GM21717 (cell line): Measurements from ENCODE around the gene SEMA4A.
"Not testable (repeated sequence)": the region's sequence is repeated elsewhere in the genome, so short reads cannot be mapped to it uniquely, and the experiment has no call there.

Source experiments
- ATAC-seq: cut with Tn5 transposase; IDR thresholded peaks from one replicate; pipeline ENCODE4 v1.9.1; 2021; ENCODE audit warnings: mild to moderate bottlenecking, moderate library complexity; ENCODE audit not compliant: unreplicated experiment

The SEMA4A gene

GRCh38 chr1:156153362-156153761, at the start of gene SEMA4A:
TSS of gene SEMA4A (plus strand) at chr1:156153585. CDS start at chr1:156154579, 994 bp downstream.
- no peak for ATAC-seq

DNA sequence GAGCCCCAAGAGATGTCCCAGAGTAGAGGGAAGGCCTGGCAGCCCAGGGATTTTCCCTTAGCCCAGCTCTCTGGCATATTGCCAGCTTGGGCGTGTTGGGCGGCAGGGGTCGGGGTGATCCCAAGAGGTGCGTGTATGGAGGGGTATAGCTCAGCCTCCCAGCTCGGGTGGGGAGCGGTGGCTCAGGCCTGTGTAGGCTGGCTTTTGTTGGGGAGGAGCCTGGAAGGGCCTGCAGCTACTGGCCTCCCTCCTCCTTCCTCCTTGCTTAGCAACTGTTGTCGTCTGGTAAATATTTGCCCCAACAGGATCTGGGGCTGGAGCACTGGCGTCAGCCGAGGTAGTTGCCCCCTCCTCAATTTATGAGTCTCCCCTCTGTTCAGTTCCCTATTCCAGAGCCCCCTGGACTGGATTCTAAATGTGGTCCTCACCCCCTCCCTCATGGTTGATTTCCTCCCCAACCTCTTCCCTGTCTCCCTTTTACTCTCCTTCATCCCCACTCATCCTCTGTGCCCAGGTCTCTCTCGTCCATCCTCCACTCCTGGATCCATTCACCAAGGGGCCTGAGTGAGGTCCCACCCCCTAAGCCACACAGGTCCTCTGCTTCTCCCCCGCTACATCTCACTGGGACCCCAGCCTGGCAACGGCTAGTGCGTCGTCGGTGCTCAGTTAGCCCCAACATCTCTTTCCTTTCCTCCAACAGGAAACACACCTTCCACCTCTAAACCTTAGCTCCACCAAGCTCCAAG, 49.1 kb upstream of the SEMA4A start:
- no peak for ATAC-seq

- no peak for ATAC-seq
These were observed 48.2 kb upstream of the SEMA4A start for GRCh38 chr1:156104861-156105832.

DNA sequence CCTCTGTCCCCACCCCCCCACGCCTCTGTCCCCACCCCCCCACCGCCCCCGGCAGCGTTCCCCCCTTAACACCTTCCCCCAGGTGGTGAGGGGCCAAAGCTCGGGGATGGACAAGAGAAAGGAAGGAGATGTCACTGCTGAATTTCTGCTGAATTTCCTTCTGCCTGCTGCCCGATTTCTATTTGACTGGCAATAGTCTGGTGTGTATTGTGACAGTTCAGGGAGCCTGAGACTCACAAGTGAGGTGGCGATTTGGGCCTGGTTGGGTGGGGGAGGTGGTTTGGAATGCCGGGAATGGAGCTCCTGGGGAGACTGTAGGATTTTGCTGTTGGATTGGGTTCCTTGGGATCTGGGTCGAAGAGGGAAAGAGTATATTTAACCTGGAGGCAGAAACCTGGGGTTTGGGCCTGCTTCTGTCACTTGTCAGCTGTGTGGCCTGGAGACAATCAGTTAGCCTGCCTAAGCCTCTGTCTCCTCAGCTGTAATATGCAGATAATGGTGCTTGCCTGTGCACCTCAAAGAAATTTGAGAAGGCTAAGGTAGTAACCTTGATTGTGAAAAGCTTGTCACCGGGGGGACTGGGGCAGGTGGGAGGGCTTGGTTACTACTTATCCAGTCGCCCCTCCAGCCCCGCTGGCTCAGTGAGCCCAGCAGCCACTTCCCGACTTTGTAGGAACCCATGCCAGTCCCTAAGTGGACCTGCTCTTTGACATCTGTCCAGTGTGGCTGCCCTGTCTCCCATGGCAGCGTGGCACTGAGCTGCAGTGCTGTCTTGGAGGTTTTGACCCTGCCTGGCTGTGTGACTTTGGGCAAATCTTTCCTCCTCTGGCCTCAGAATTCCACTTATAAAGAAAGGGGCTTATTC, 46.5 kb upstream of the SEMA4A start:
- ATAC-seq, result peak; percentile 4

DNA sequence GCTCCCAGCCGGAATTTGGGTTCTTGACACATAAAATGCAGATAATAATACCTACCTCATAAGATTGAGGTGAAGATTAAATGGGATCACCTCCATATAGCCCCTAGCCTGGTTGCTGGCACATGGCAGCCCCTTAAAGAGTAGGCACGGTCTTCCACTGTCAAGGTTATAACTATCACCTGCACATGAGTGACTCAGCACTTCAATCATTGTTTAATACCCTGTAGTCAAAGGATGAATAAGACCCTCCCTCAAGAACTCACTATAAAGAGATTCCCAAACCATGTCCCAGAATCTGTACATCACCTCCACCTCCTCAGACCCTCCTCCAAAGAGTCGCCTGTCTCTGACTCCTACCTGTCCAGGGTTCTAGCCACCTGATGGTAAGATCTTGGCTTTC, 45.3 kb upstream of the SEMA4A start:
- no peak for ATAC-seq

GRCh38 chr1:156108664-156109241, 44.6 kb upstream of the SEMA4A start:
- no peak for ATAC-seq

DNA sequence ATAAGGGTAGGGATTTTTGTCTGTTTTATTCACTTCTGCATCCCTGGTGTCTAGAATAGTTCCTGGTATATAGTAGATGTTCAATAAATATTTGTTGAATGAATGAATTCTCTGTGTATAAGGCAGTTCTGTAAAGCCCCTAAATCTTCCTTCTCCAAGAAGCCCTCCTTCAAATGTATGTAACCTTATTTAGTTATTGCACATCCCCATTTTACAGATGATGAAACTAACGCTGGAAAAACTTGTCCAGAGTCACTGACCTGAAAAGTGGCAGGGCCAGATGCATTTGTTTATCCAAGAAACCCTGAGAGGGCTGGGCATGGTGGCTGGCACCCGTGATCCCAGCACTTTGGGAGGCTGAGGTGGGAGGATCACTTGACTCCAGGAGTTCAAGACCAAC, 43.1 kb upstream of the SEMA4A start:
- ATAC-seq, result no peak

DNA sequence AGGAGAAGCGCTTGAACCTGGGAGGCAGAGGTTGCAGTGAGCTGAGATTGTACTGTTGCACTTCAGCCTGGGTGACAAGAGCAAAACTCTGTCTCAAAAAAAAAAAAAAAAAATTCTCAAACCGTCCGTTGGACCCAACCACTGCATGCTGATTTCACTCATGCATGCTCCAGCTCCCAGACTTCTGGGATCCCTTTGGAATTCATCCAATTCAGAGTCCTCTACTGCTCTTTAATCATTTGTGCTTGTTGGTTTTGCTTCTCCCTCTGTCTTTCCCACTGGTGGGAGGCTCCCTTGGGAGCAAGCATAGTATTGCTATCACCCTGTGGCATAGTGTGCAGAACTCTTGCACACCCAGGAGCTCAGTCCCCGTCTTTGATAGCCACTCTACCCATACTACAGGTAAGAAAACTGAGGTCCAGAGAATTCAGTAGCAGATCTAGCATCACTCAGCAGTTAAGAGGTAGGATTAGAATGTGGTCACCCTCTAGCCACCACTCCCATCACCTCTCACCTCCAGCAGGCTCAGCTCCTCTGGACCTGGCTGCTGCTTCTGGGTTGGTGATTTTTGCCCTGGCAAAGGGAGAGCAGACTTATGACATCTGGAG, 41.9 kb upstream of the SEMA4A start:
- ATAC-seq, result no peak

DNA sequence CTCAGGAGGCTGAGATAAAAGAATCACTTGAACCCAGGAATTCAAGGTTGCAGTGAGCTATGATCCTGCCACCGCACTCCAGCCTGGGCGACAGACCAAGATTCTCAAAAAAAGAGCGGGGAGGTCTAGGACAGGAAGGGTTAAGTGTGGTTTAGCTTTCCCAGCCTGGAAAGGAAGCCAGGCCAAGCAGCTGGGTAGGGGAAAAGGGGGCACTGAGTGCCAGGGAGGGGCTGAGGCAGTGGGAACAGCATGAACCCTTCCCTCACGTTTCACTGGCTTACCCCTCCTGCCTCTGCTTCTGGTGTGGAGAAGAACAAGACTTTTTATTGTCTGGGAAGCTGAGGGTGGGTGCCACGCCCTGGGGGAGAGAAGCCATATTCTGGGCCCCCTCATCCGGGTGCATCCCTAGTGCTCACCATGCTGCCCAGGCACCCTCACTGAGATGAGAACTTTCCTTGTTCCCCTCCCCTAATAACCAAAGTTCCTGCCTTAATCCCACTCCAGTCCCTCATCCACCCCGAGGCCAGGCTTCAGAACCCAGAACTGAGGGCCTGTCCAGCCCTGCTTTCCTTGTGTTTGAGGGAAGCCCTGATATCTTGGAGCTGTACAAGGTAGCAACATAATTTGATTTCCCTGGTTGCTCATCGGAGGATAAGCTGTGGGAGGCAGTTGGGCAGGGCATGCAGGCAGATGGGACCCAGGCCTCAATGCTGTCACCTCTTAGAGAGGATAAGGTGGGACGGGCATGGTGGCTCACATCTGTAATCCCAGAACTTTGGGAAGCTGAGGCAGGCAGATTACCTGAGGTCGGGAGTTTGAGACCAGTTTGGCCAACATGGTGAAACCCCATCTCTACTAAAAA, 40.9 kb upstream of the SEMA4A start:
- ATAC-seq, result no peak

DNA sequence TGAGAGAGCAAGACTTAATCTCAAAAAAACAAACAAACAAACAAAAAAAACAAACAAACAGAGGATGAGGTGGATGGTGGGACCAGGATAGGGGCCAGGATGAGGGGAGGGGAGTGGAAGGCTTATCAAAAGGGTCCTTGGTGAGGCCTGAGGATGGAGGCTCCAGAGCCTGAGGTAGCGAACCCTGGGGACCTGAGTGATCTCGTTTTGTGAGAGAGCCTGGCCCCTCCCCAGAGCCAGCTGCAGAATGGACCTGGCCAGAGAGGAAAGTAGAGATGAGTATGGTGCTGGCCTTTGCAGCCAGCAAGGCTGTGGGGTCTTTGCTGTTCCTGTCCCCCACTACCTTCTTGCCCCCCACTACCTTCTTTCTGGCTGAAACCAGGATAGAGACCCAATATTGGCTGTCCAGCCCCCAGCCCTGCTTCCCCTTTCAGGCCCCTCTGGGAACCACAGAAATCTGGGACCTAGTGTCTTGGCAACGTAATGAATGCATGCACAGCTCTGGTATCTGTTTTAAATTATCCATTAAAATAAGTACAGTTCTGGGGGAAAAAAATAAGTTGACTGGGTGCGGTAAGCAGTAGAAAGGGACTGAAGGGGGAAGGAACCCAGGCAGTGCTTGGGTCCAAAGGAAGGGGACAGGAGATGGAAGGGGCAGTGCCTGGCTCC, 40.0 kb upstream of the SEMA4A start:
- no peak for ATAC-seq

GRCh38 chr1:156114101-156114918, 39.1 kb upstream of the SEMA4A start, which contains the start of gene LMNA:
TSS of gene LMNA (plus strand) at chr1:156114711. CDS start at chr1:156114919, 208 bp downstream.
- ATAC-seq, result peak; percentile 56

GRCh38 chr1:156114919-156115513, 38.4 kb upstream of the SEMA4A start:
- no peak for ATAC-seq

- no peak for ATAC-seq
These were observed 37.6 kb upstream of the SEMA4A start for GRCh38 chr1:156115514-156116374.

DNA sequence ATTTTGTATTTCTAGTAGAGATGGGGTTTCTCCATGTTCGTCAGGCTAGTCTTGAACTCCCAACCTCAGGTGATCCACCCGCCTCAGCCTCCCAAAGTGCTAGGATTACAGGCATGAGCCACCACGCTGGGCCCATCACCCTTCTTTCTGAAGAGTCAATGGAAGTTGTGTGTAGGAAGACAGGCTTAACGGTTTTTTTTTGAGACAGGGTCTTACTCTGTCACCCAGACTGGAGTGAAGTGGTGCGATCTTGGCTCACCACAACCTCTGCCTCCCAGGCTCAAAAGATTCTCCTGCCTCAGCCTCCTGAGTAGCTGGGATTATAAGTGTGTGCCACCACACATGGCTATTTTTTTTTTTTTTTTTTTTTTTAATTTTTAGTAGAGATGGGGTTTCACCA, 36.7 kb upstream of the SEMA4A start:
- not testable (repeated sequence) for ATAC-seq

- ATAC-seq, result no peak
These were observed 35.8 kb upstream of the SEMA4A start for GRCh38 chr1:156117414-156118176.
